Activated CD4-positive, alpha-beta T cell treated with anti-CD3 and anti-CD28 coated beads, Interleukin-2, amount 10 ng/mL, durations not matched to agents 24 days and 14 days (primary cell): ENCODE results near the gene RHOG. TPM values are rescaled to one million over a fixed set of nuclear protein-coding genes. Genes with fewer than 3 reads are reported as not detected.
"Not testable (repeated sequence)": the region's sequence is repeated elsewhere in the genome, so short reads cannot be mapped to it uniquely, and the experiment has no call there.

Source experiments
- DNase-seq: peaks from one replicate; pipeline ENCODE4 v3.0.0; 2022
- H3K27ac Mint-ChIP-seq: one replicate; pipeline ENCODE4 v1.8.0; 2022; ENCODE audit warnings: mild to moderate bottlenecking, mixed read lengths
- H3K27me3 Mint-ChIP-seq: one replicate; pipeline ENCODE4 v1.8.0; 2022; ENCODE audit warnings: mixed read lengths
- H3K36me3 Mint-ChIP-seq: one replicate; pipeline ENCODE4 v1.8.0; 2022; ENCODE audit warnings: low read depth, mild to moderate bottlenecking, mixed read lengths
- H3K4me1 Mint-ChIP-seq: one replicate; pipeline ENCODE4 v1.8.0; 2021; ENCODE audit warnings: mixed read lengths
- H3K4me3 Mint-ChIP-seq: one replicate; pipeline ENCODE4 v1.8.0; 2022; ENCODE audit warnings: mild to moderate bottlenecking, moderate library complexity, mixed read lengths
- H3K9me3 Mint-ChIP-seq: one replicate; pipeline ENCODE4 v1.8.0; 2021; ENCODE audit warnings: mixed read lengths
- intact Hi-C: fragments of 100-400 bp; cut with micrococcal nuclease; formaldehyde crosslinking; loops from one replicate; pipeline ENCODE4 v1.15.1; 2023
- total RNA-seq: library from RNA; stranded (reverse); gene quantifications from 2 replicates; pipeline ENCODE4 v1.2.3, GENCODE V29; 2022

RHOG gene
- total RNA-seq, 1 donor from 2014 or later = 174 TPM

DNA sequence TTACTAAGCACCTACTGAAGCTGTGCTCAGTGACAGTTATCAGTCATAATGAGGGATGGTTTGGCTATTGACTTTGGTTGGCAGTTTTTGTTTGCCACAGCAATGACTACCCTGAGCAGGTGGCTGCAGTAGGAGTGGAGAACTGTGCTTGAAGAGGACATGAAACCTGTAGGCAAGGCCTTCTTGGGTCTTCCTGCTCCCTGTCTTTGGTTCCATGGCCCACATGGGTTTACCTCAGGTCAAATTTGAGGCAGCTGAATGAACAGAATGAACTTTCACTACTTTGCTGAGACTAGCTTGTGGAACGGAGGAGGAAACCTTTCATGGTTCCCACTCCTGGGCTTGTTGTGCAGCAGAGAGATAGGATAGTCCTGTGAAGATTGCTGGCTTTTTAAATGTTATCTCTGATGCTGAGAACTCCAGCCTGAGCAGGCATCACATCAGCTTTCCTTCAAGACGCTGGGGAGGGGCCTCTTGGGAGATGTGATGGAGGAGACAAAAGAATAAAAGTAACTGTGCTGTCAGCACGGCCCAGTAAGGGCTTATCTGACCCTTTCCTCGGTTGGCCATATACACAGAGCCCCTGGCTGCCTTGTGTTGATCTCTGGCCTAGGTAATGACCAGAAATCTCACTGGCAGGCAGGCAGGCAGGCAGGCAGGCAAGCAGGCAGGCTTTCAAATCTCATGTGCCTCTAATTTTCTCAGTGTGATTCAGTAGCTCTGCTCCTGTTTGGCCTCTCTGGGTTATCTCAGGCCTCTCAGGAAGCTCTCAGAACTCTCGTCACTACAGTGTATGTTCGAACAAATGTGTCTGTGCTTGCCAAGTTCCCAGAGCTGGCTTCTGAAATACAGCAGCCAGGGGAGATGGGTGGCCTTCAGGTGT lies 26.7 kb upstream of the RHOG start:
- intact Hi-C loops = loop anchor here (1.0 kb wide), 1 partner anchor 9 kb away; no protein-coding TSS in a partner anchor
- DNase-seq = peak; percentile 66
- H3K9me3 Mint-ChIP-seq = no peaks in the 10 kb centered on the region
- peaks cover 23% of the 10 kb centered on the region for H3K36me3 Mint-ChIP-seq
- peak overlapping the region; percentile 87 for H3K27ac Mint-ChIP-seq
- H3K27me3 Mint-ChIP-seq = no peaks in the 10 kb centered on the region
- peak overlapping the region; percentile 55 for H3K4me3 Mint-ChIP-seq
- peaks cover 67% of the 10 kb centered on the region for H3K4me1 Mint-ChIP-seq

- Mint-ChIP-seq H3K9me3 (no peaks in the 10 kb centered on the region), H3K27ac (peak overlapping the region; percentile 87), H3K36me3 (peaks cover 25% of the 10 kb centered on the region), H3K4me1 (peaks cover 71% of the 10 kb centered on the region), H3K27me3 (no peaks in the 10 kb centered on the region), H3K4me3 (peak overlapping the region; percentile 55)
- intact Hi-C loops = loop anchor here (1.0 kb wide), 1 partner anchor 9 kb away; no protein-coding TSS in a partner anchor
- no peak for DNase-seq
Measured at GRCh38 chr11:3866836-3867208, 26.1 kb upstream of the RHOG start.

DNA sequence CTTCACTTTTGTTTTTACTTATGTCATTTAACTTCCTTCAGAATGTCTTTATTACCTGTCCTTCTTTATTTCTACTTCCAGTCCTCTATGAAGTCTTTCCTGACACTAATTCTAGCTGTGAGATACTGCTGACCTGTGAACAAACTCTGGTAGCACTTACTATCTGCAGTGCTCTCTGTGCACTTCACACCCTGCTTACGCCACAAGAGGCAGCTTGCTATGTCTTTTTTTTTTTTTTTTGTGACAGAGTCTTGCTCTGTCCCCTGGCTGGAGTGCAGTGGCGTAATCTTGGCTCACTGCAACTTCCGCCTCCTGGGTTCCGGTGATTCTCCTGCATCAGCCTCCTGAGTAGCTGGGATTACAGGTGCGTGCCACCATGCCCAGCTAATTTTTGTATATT lies 25.4 kb upstream of the RHOG start:
- intact Hi-C loops = no loop called here
- Mint-ChIP-seq H3K27ac (peak overlapping the region; percentile 84), H3K4me1 (peaks cover 70% of the 10 kb centered on the region), H3K27me3 (no peaks in the 10 kb centered on the region), H3K4me3 (peak overlapping the region; percentile 44), H3K9me3 (no peaks in the 10 kb centered on the region), H3K36me3 (peaks cover 23% of the 10 kb centered on the region)
- no peak for DNase-seq

- peaks cover 24% of the 10 kb centered on the region for H3K36me3 Mint-ChIP-seq
- intact Hi-C loops = no loop called here
Measured at GRCh38 chr11:3865388-3866193, 24.8 kb upstream of the RHOG start.

GRCh38 chr11:3861683-3862082 lies 20.9 kb upstream of the RHOG start:
- intact Hi-C loops = loop anchor here (1.0 kb wide), 1 partner anchor 10 kb away; no protein-coding TSS in a partner anchor

More at GRCh38 chr11:3865388-3866193, 24.8 kb upstream of the RHOG start:
- peak; percentile 71 for DNase-seq
- no peaks in the 10 kb centered on the region for H3K9me3 Mint-ChIP-seq
- H3K4me1 Mint-ChIP-seq = peaks cover 71% of the 10 kb centered on the region
- H3K27ac Mint-ChIP-seq = peak overlapping the region; percentile 84
- H3K27me3 Mint-ChIP-seq = no peaks in the 10 kb centered on the region
- peak overlapping the region; percentile 44 for H3K4me3 Mint-ChIP-seq

GRCh38 chr11:3860898-3861393 lies 20.2 kb upstream of the RHOG start:
- H3K36me3 Mint-ChIP-seq = peaks cover 29% of the 10 kb centered on the region
- H3K4me1 Mint-ChIP-seq = peaks cover 74% of the 10 kb centered on the region
- peak; percentile 85 for DNase-seq
- H3K27me3 Mint-ChIP-seq, H3K9me3 Mint-ChIP-seq: not testable (repeated sequence)
- peak overlapping the region; percentile 91 for H3K27ac Mint-ChIP-seq
- peak overlapping the region; percentile 98 for H3K4me3 Mint-ChIP-seq
- intact Hi-C loops = loop anchor here (1.0 kb wide), 2 partner anchors 10 to 44 kb away; no protein-coding TSS in a partner anchor

More at GRCh38 chr11:3861683-3862082, 20.9 kb upstream of the RHOG start:
- Mint-ChIP-seq H3K4me3 (peak overlapping the region; percentile 98), H3K27me3 (no peaks in the 10 kb centered on the region), H3K4me1 (peaks cover 79% of the 10 kb centered on the region), H3K9me3 (no peaks in the 10 kb centered on the region), H3K36me3 (peaks cover 29% of the 10 kb centered on the region), H3K27ac (peak overlapping the region; percentile 91)
- DNase-seq = peak; percentile 74

- Mint-ChIP-seq H3K27me3 (no peaks in the 10 kb centered on the region), H3K9me3 (no peaks in the 10 kb centered on the region), H3K4me3 (peak overlapping the region; percentile 98), H3K27ac (peak overlapping the region; percentile 91), H3K36me3 (peaks cover 30% of the 10 kb centered on the region), H3K4me1 (peaks cover 70% of the 10 kb centered on the region)
- peak; percentile 70 for DNase-seq
- intact Hi-C loops = loop anchor here (1.0 kb wide), 1 partner anchor 45 kb away; no protein-coding TSS in a partner anchor
Measured at GRCh38 chr11:3860375-3860774, 19.6 kb upstream of the RHOG start.

DNA sequence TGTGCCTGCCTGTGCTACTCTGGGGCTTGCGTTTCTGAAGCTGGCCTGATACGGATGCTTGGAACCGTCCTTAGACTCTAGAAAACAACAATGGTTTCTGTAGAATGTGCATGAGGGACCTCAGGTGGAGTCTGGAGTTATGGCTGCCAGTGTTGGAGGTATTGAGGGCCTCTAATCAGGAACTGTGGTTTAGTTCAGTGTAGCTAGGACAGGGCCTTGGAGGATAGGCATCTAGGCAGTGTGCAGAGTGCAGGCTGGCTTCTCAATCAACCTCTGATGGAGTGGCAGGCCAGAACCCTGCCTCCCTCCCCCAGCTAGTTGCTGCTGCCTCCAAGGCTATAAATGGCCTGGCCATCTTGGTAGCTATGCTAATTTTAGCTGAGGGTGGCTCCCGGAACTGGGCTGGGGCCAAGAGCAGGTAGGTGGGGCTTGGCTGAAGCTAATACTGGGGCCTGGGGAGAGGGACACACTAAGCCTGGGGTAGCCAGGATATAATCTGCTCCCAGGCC lies 18.7 kb upstream of the RHOG start:
- Mint-ChIP-seq H3K27ac (peak overlapping the region; percentile 91), H3K4me1 (peaks cover 64% of the 10 kb centered on the region), H3K36me3 (peaks cover 29% of the 10 kb centered on the region), H3K27me3 (no peaks in the 10 kb centered on the region), H3K4me3 (peak overlapping the region; percentile 98), H3K9me3 (no peaks in the 10 kb centered on the region)
- peak; percentile 80 for DNase-seq
- intact Hi-C loops = loop anchor here (5.0 kb wide), 1 partner anchor 108 kb away; no protein-coding TSS in a partner anchor

- peaks cover 72% of the 10 kb centered on the region for H3K4me1 Mint-ChIP-seq
- DNase-seq = no peak
- H3K27ac Mint-ChIP-seq = peak overlapping the region; percentile 91
- H3K27me3 Mint-ChIP-seq = no peaks in the 10 kb centered on the region
- intact Hi-C loops = loop anchor here (5.0 kb wide), 1 partner anchor 110 kb away; no protein-coding TSS in a partner anchor
- peak overlapping the region; percentile 98 for H3K4me3 Mint-ChIP-seq
- no peaks in the 10 kb centered on the region for H3K9me3 Mint-ChIP-seq
- peaks cover 21% of the 10 kb centered on the region for H3K36me3 Mint-ChIP-seq
Measured at GRCh38 chr11:3857628-3858027, 16.9 kb upstream of the RHOG start.

DNA sequence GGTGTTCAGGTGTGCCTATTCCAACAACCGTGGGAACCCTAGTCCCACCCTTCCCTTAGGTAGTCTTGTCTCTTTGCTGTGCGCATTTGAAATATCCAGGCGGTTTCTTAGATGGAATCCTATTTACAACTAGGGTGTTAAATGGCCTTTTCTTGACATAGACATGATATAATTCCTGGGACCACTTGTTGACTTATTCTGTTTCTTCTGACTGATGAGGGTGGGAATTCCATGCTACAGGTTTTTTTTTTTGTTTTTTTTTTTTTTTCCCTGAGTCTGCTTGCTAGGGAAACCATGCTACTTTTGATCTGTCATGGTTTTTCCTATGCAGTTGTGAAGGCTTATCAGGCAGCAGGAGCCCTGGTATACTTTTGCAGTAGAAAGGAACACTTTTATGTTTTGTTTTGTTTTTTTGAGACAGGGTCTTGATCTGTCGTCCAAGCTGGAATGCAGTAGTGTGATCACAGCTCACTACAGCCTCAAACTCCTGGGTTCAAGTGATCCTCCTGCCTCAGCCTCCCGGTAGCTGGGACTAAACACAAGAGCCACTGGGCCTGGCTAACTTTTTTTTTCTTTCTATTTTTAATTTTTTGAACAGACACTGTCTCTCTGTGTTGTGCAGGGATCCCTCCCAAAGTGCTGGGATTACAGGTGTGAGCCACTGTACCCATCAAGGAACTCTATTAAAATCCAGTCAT lies 16.2 kb upstream of the RHOG start:
- no peak for DNase-seq
- Mint-ChIP-seq H3K27me3 (no peaks in the 10 kb centered on the region), H3K4me1 (peaks cover 70% of the 10 kb centered on the region), H3K4me3 (peak overlapping the region; percentile 98), H3K9me3 (no peaks in the 10 kb centered on the region), H3K27ac (peak overlapping the region; percentile 98), H3K36me3 (peaks cover 20% of the 10 kb centered on the region)
- intact Hi-C loops = loop anchor here (5.0 kb wide), 1 partner anchor 110 kb away; no protein-coding TSS in a partner anchor

GRCh38 chr11:3855808-3856491 lies 15.2 kb upstream of the RHOG start:
- DNase-seq = peak; percentile 87
- Mint-ChIP-seq H3K4me1 (peaks cover 63% of the 10 kb centered on the region), H3K4me3 (peak overlapping the region; percentile 98), H3K27me3 (no peaks in the 10 kb centered on the region), H3K36me3 (peaks cover 17% of the 10 kb centered on the region), H3K9me3 (no peaks in the 10 kb centered on the region), H3K27ac (peak overlapping the region; percentile 98)
- intact Hi-C loops = loop anchor here (2.0 to 5.0 kb wide), 3 partner anchors 65 to 111 kb away; no protein-coding TSS in a partner anchor
